Memory B cell (primary cell): Measurements from ENCODE around the gene PRICKLE4.

ENCODE experiments used
- ATAC-seq: fragments of 150-1000 bp; cut with Tn5 transposase; 2 replicates; pipeline ENCODE4 v1.10.0; 2021; ENCODE audit warnings: low read depth, mild to moderate bottlenecking, moderate library complexity
- DNase-seq, 2 donors: peaks; one replicate each; pipeline ENCODE4 v3.0.0; 2022; ENCODE audit warnings: low spot score in 2 of 2
- H3K27ac Mint-ChIP-seq: one replicate; pipeline ENCODE4 v1.8.0; 2022; ENCODE audit warnings: mild to moderate bottlenecking, moderate library complexity, mixed read lengths
- H3K27me3 Mint-ChIP-seq: one replicate; pipeline ENCODE4 v1.8.0; 2022; ENCODE audit warnings: mixed read lengths
- H3K36me3 Mint-ChIP-seq: one replicate; pipeline ENCODE4 v1.8.0; 2022; ENCODE audit warnings: mild to moderate bottlenecking, mixed read lengths
- H3K4me1 Mint-ChIP-seq: one replicate; pipeline ENCODE4 v1.8.0; 2022; ENCODE audit warnings: mixed read lengths
- H3K4me3 Mint-ChIP-seq: one replicate; pipeline ENCODE4 v1.8.0; 2022; ENCODE audit warnings: mild to moderate bottlenecking, moderate library complexity, mixed read lengths
- H3K9me3 Mint-ChIP-seq: one replicate; pipeline ENCODE4 v1.8.0; 2022; ENCODE audit warnings: mixed read lengths

Gene PRICKLE4, protein sequence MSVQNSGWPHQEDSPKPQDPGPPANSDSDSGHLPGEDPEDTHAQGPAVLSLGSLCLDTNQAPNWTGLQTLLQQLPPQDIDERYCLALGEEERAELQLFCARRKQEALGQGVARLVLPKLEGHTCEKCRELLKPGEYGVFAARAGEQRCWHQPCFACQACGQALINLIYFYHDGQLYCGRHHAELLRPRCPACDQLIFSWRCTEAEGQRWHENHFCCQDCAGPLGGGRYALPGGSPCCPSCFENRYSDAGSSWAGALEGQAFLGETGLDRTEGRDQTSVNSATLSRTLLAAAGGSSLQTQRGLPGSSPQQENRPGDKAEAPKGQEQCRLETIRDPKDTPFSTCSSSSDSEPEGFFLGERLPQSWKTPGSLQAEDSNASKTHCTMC

DNA sequence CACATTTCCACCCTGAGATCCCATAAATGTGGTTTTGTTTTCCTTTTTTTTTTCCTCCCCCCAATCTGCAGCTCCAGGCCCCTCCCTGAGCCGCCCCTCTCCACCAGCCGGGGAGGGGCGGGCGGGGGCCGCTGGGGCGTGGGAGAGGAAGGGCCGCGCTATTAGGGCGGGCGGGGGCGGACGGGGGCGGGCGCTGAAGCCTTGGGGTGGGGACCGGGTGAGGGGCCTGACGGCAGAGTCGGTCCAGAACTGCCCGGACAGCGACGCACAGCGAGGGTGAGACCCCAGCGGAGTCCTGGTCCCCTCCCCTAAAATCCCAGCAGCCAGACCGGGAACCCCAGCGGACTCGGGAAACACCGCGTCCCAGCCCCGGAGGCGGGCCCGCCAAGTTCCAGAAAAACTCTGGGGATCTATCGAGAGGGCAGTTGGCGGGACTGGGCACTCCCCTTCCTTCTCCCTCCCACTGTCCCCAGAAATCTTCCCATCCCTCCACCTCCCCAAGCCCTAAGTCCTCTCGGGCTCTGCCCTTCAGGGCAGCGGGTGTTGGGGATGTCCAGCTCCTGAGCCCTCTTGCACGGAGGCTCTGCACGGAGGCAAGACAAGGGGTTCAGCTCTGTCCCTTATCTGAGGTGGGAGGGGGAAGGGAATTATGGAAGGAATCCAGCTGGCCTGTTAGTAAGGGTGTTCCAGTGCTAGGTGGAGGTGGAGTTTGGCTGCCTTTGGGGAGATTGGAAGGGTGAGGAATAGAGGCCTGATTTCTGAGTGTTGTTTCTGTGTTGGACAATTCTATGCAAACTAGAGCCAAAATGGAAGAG, at the start of gene PRICKLE4:
Gene PRICKLE4 (plus strand): TSS at position 232 of the 815 bp plus-strand sequence. CDS start 2,692 bp downstream, outside the sequence.
- ATAC-seq (no peak), DNase-seq (no peak)
- Mint-ChIP-seq H3K4me3 (peak within 1 kb of the TSS; percentile 93), H3K27ac (peak within 1 kb of the TSS; percentile 56), H3K9me3 (no peaks in the 10 kb centered on the region), H3K4me1 (peaks cover 24% of the 10 kb centered on the region), H3K27me3 (no peaks in the 10 kb centered on the region), H3K36me3 (no peaks in the 10 kb centered on the region)

DNA sequence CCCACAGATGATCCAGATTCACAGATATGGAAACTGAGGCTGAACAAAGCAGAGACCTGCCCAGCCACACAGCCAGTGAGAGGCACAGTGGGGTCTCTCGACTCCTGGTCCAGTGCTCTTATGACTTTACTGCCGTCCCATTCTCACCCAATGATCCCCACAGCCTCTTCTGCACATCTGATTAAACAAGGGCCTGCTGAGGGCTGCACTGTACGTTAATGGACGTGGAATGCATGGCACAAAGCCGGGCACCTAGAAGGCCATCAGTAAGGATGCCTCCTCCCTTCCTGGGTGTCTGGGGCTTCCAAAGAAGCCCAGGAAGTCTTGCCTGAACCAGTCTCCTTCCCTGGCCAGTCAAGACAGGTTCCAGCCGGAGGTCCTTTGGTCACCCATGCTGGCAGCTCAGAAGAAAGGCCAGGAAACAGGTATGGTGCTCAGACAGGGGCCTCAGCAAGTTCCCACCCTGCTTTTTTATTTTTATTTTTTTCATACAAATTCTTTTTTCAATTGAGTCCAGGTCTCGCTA, 49.0 kb upstream of the PRICKLE4 start:
- no peaks in the 10 kb centered on the region for H3K27me3 Mint-ChIP-seq
- H3K9me3 Mint-ChIP-seq = no peaks in the 10 kb centered on the region
- ATAC-seq (no peak), DNase-seq (no peak)
- H3K36me3 Mint-ChIP-seq = peaks cover 11% of the 10 kb centered on the region
- H3K4me1 Mint-ChIP-seq = peaks cover 44% of the 10 kb centered on the region
- peak overlapping the region; percentile 75 for H3K4me3 Mint-ChIP-seq
- H3K27ac Mint-ChIP-seq = peak overlapping the region; percentile 81

DNA sequence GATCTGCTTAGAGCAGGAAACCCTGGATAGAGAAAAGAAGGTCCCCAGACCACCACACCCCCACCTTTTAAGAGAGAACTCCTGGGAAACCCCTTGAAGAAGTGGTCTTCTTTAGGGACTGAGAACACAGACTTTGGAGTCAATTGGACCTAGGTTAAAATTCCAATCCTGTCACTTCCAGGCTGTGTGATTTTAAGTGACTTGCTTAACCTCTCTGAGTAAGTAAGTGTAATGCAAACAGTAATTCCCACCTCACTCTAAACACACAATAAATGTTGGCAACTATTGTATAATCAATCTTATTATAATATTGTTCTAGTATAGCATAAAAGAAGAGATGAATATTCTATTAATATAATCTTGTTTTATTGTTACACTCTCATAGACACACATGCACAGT, 48.4 kb upstream of the PRICKLE4 start:
- Mint-ChIP-seq H3K4me3 (peak overlapping the region; percentile 91), H3K27ac (peak overlapping the region; percentile 88), H3K4me1 (peaks cover 40% of the 10 kb centered on the region), H3K9me3 (no peaks in the 10 kb centered on the region), H3K36me3 (peaks cover 8% of the 10 kb centered on the region), H3K27me3 (no peaks in the 10 kb centered on the region)
- no peak for DNase-seq
- no peak for ATAC-seq

DNA sequence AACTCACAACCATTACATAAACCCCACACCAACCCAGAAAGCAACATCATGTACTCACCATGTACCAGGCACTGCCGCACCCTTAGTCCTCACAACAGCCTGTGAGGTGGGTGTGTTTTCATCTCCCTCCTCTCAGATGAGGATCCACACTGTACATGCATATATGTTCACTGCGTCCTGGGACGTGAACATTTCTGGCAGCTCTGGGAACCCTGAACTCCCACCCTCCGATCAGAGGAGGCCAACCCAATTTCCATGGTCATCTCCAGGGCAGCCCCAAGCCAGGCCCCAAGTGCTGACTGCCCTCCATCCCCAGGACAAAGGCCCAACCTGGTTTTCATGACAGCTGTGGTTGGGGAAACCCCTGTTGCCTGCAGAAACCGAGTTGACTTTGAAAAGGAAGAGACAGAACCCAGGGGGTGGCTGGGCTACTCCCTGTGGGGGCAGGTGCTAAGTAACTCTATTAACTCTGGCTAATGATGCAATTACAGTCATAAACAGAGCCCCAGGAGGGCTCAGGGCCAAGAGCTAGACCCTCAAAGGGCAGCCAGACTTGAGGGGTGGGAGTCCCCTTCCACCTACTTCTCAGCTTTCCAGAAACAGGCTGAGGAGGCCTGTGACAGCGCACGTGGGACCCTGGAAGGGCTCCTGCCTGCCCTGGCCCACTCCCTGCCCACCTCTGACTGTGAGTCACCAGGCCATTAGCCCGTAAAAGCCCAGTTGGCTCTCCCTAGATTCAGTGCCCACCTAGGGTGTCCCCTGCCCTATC, 47.8 kb upstream of the PRICKLE4 start:
- H3K9me3 Mint-ChIP-seq = no peaks in the 10 kb centered on the region
- ATAC-seq (peak; percentile 58), DNase-seq (peak; percentile 71 to 78)
- no peaks in the 10 kb centered on the region for H3K27me3 Mint-ChIP-seq
- peaks cover 7% of the 10 kb centered on the region for H3K36me3 Mint-ChIP-seq
- H3K27ac Mint-ChIP-seq = peak overlapping the region; percentile 88
- peak overlapping the region; percentile 91 for H3K4me3 Mint-ChIP-seq
- H3K4me1 Mint-ChIP-seq = peaks cover 36% of the 10 kb centered on the region

DNA sequence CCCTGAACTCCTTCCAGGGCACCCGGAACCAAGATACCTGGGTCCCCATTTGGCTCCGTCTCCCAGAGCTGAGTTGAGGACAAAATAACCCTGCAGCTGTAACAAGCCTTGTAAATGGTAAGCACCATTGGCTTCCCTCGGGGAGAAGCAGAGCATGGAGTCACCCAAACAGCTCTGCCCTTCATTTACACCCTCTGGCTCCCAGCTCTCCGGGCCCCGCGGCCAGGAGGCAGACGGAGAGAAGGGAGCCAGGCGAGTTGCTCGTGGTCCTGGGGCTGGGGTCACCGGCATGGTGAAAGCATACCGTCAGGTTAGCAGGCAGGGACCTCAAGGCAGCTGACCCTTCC, 47.2 kb upstream of the PRICKLE4 start:
- Mint-ChIP-seq H3K4me3 (peak overlapping the region; percentile 91), H3K9me3 (no peaks in the 10 kb centered on the region), H3K4me1 (peaks cover 32% of the 10 kb centered on the region), H3K27me3 (no peaks in the 10 kb centered on the region), H3K27ac (peak overlapping the region; percentile 88), H3K36me3 (peaks cover 7% of the 10 kb centered on the region)
- peak in 1 of 2 donors; percentile 52 for DNase-seq
- no peak for ATAC-seq

DNA sequence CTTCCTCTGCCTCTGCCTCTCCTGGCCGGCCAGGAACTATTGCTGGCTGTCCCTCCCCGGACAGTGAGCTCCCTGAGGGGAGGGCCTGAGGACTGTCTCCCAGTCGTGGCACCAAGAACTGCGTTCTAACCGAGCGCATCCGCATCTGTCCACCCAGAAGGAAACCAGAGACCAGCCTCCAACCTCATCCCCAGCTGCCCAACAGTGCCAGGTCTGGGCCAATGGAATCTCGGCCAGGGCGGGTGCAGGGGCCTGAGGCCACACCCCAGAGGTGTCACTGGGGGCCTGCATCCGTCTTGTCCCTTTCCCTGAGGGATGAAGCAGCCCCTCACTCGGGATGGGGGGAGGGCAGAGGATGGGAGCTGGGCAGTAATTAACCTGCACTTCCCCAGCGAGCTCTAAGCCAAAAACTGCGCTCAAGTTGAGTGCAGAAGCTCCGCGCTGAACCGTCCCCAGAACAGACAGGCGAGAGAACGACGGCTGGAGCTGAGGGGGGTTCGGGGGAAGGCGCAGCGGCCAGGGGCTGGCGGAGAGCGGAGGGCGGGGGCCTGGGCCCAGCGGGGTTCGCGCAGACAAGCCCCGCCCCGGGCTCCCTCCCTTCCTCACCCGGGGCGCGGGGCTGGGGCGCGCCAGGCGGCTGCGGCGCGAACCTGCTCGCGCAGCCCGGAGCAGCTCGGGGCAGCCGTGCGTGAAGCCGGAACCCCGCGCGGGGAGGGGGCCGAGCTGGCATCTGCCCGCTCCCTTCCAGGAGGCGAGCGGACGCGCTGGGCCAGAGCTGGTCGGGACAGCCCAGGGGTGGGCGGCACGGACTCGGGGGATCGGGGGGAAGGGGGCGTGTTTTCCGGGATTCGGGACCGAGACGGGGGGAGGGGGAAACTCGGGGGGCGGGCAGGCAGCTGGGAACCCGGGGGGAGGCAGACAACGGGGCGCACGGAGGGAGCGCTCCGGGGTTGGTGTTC, 46.6 kb upstream of the PRICKLE4 start:
- Mint-ChIP-seq H3K4me1 (peaks cover 26% of the 10 kb centered on the region), H3K9me3 (no peaks in the 10 kb centered on the region), H3K4me3 (peak overlapping the region; percentile 91), H3K27ac (peak overlapping the region; percentile 88), H3K27me3 (no peaks in the 10 kb centered on the region), H3K36me3 (peaks cover 7% of the 10 kb centered on the region)
- peak; percentile 78 to 79 for DNase-seq
- ATAC-seq = peak; percentile 67

- Mint-ChIP-seq H3K27me3 (no peaks in the 10 kb centered on the region), H3K4me1 (peaks cover 18% of the 10 kb centered on the region), H3K9me3 (no peaks in the 10 kb centered on the region), H3K27ac (peak overlapping the region; percentile 67), H3K4me3 (peak overlapping the region; percentile 86), H3K36me3 (peaks cover 7% of the 10 kb centered on the region)
- peak; percentile 38 for ATAC-seq
- DNase-seq = peak in 1 of 2 donors; percentile 69
Observed at GRCh38 chr6:41734666-41735426, 45.7 kb upstream of the PRICKLE4 start.

- DNase-seq (peak; percentile 98 to 99), ATAC-seq (peak; percentile 48)
- H3K36me3 Mint-ChIP-seq = peaks cover 5% of the 10 kb centered on the region
- peak within 1 kb of the TSS; percentile 86 for H3K4me3 Mint-ChIP-seq
- no peaks in the 10 kb centered on the region for H3K27me3 Mint-ChIP-seq
- peak within 1 kb of the TSS; percentile 67 for H3K27ac Mint-ChIP-seq
- no peaks in the 10 kb centered on the region for H3K9me3 Mint-ChIP-seq
- peaks cover 13% of the 10 kb centered on the region for H3K4me1 Mint-ChIP-seq
Observed at GRCh38 chr6:41735427-41736185, 45.0 kb upstream of the PRICKLE4 start, which contains the start of gene TFEB. Gene TFEB (minus strand): TSS chr6:41735608. CDS start chr6:41691213, 44,395 bp downstream.

GRCh38 chr6:41736186-41736733, 44.3 kb upstream of the PRICKLE4 start:
- peaks cover 11% of the 10 kb centered on the region for H3K4me1 Mint-ChIP-seq
- H3K36me3 Mint-ChIP-seq = peaks cover 5% of the 10 kb centered on the region

GRCh38 chr6:41736800-41737555, 43.6 kb upstream of the PRICKLE4 start:
- no peak overlapping the region for H3K27ac Mint-ChIP-seq
- H3K9me3 Mint-ChIP-seq = no peaks in the 10 kb centered on the region
- H3K4me3 Mint-ChIP-seq = no peak overlapping the region
- H3K4me1 Mint-ChIP-seq = peaks cover 11% of the 10 kb centered on the region
- H3K36me3 Mint-ChIP-seq = peaks cover 2% of the 10 kb centered on the region
- ATAC-seq (no peak), DNase-seq (no peak)
- H3K27me3 Mint-ChIP-seq = peaks cover 3% of the 10 kb centered on the region

More at GRCh38 chr6:41736186-41736733, 44.3 kb upstream of the PRICKLE4 start:
- Mint-ChIP-seq H3K9me3 (no peaks in the 10 kb centered on the region), H3K27ac (peak overlapping the region; percentile 67), H3K4me3 (peak overlapping the region; percentile 58), H3K27me3 (no peaks in the 10 kb centered on the region)
- DNase-seq (no peak), ATAC-seq (no peak)

DNA sequence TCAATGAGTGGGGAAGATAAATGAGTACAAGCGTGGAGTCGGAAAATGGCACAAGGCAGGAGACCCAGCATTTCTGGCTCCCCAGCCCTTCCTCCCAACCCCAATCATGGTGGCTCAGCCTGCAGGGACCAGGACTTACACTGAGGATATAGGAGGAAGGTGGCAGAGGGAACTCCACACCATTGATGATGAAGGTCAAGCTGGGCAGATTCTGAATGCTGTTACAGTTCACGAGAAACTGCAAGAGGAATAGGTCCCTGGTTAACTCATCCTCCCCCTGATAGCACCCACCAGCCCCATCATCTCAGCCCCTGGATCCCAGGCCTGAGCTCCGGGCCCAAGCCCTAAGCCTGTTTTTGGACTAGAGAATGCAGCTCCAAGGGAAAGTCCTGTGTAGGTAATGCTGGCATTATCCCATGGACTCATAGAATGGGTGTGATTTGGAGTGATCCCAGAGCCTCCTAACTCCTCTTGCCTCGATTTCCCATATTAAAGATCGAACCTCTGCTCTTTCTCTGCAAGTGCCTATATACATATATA, 42.9 kb upstream of the PRICKLE4 start:
- H3K27me3 Mint-ChIP-seq = peaks cover 3% of the 10 kb centered on the region
- no peak overlapping the region for H3K27ac Mint-ChIP-seq
- DNase-seq (no peak), ATAC-seq (no peak)
- no peaks in the 10 kb centered on the region for H3K36me3 Mint-ChIP-seq
- peaks cover 7% of the 10 kb centered on the region for H3K4me1 Mint-ChIP-seq
- no peaks in the 10 kb centered on the region for H3K9me3 Mint-ChIP-seq
- no peak overlapping the region for H3K4me3 Mint-ChIP-seq
